ENCODE measurements around the gene MYH3.

GRCh38 chr17:10614536-10615155 lies 42.5 kb downstream of the MYH3 start:
- TF ChIP-seq, protein P1, sequence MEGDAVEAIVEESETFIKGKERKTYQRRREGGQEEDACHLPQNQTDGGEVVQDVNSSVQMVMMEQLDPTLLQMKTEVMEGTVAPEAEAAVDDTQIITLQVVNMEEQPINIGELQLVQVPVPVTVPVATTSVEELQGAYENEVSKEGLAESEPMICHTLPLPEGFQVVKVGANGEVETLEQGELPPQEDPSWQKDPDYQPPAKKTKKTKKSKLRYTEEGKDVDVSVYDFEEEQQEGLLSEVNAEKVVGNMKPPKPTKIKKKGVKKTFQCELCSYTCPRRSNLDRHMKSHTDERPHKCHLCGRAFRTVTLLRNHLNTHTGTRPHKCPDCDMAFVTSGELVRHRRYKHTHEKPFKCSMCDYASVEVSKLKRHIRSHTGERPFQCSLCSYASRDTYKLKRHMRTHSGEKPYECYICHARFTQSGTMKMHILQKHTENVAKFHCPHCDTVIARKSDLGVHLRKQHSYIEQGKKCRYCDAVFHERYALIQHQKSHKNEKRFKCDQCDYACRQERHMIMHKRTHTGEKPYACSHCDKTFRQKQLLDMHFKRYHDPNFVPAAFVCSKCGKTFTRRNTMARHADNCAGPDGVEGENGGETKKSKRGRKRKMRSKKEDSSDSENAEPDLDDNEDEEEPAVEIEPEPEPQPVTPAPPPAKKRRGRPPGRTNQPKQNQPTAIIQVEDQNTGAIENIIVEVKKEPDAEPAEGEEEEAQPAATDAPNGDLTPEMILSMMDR (IDR thresholded peaks at IDR 0.05; ENCODE audit: low read depth, low read length, missing input control): peak; percentile 69
- TF ChIP-seq YY1 (IDR thresholded peaks at IDR 0.05): no peak
- no peak for TF ChIP-seq TAF1 (conservative IDR thresholded peaks at IDR 0.05)
- TF ChIP-seq, protein P2, sequence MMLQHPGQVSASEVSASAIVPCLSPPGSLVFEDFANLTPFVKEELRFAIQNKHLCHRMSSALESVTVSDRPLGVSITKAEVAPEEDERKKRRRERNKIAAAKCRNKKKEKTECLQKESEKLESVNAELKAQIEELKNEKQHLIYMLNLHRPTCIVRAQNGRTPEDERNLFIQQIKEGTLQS (IDR thresholded peaks at IDR 0.05): no peak
- TF ChIP-seq JUND (IDR thresholded peaks at IDR 0.05): no peak
- no peak for TF ChIP-seq HNF4G (IDR thresholded peaks at IDR 0.05)
- no peak for TF ChIP-seq SP1 (IDR thresholded peaks at IDR 0.05)
- TF ChIP-seq, protein P3, sequence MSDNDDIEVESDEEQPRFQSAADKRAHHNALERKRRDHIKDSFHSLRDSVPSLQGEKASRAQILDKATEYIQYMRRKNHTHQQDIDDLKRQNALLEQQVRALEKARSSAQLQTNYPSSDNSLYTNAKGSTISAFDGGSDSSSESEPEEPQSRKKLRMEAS (IDR thresholded peaks at IDR 0.05): no peak
- TF ChIP-seq RAD21 (IDR thresholded peaks at IDR 0.05): peak; percentile 65 to 75
- no peak for TF ChIP-seq ZBTB33 (IDR thresholded peaks at IDR 0.05)
- TF ChIP-seq GABPA (IDR thresholded peaks at IDR 0.05 in 1 of 2, conservative IDR thresholded peaks at IDR 0.05 in 1 of 2): no peak
- TF ChIP-seq, protein P4, sequence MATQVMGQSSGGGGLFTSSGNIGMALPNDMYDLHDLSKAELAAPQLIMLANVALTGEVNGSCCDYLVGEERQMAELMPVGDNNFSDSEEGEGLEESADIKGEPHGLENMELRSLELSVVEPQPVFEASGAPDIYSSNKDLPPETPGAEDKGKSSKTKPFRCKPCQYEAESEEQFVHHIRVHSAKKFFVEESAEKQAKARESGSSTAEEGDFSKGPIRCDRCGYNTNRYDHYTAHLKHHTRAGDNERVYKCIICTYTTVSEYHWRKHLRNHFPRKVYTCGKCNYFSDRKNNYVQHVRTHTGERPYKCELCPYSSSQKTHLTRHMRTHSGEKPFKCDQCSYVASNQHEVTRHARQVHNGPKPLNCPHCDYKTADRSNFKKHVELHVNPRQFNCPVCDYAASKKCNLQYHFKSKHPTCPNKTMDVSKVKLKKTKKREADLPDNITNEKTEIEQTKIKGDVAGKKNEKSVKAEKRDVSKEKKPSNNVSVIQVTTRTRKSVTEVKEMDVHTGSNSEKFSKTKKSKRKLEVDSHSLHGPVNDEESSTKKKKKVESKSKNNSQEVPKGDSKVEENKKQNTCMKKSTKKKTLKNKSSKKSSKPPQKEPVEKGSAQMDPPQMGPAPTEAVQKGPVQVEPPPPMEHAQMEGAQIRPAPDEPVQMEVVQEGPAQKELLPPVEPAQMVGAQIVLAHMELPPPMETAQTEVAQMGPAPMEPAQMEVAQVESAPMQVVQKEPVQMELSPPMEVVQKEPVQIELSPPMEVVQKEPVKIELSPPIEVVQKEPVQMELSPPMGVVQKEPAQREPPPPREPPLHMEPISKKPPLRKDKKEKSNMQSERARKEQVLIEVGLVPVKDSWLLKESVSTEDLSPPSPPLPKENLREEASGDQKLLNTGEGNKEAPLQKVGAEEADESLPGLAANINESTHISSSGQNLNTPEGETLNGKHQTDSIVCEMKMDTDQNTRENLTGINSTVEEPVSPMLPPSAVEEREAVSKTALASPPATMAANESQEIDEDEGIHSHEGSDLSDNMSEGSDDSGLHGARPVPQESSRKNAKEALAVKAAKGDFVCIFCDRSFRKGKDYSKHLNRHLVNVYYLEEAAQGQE (IDR thresholded peaks at IDR 0.05): no peak
